Activated gamma-delta T cell treated with Interleukin-2 at 50 U/mL for 16 hours (primary cell): Measurements from ENCODE around the gene SMC3.
A peak's percentile ranks its signal among the peaks of the same experiment; 100 is the strongest.

ENCODE experiments used
- DNase-seq: peaks from one replicate; pipeline ENCODE4 v3.0.0-alpha.2; 2020

The SMC3 gene

DNA sequence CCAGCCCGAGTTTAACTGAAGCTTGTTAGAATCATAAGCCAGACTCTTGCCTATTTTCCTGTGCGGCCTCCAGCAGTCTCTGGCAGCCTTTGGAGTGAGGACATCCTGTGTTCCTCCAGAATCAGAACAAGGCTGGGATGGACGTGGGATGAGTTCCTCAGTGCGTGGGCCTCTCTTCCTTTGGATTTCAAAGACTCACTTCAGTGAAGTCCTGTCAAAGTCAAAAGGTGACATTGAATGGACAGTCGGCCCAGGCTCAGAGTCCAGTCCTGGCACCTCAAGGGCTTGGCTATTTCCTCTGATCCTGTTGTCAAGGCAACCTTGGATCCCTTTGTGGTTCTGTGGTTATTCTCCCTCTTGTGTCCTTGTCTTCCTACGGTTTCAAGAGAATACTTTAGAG lies 21.4 kb upstream of the SMC3 start:
- no peak for DNase-seq

DNA sequence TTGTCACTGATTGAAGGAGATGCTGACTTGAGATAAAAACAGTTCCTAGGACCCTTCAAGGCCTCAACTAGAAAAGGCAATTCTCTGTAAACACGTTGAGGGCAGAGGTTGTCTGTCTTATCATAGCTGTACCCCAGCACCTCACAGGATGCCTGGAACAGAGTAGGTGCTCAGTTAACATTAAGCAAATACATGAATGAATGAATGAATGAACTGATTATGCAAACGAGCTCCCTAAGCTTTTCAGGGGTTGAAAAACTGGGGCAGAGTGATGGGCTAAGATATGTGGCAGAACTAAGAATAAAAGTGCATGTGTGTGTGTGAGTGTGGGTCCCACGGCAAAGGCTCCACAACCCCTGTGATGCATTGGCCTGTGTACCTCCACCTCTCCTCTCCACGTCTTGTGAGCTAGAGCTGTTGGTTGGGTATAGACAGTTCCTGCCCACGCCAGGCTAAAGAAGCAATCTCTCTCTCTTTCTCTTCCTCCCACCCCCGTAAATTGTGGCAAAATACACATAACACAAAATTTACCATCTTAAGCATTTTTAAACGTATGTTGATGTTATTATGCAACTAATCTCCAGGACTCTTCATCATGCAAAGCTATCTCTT lies 20.9 kb upstream of the SMC3 start:
- DNase-seq: no peak

GRCh38 chr10:110547139-110547761 lies 20.2 kb upstream of the SMC3 start:
- no peak for DNase-seq

- no peak for DNase-seq
Measured at GRCh38 chr10:110548002-110548401, 19.5 kb upstream of the SMC3 start.

DNA sequence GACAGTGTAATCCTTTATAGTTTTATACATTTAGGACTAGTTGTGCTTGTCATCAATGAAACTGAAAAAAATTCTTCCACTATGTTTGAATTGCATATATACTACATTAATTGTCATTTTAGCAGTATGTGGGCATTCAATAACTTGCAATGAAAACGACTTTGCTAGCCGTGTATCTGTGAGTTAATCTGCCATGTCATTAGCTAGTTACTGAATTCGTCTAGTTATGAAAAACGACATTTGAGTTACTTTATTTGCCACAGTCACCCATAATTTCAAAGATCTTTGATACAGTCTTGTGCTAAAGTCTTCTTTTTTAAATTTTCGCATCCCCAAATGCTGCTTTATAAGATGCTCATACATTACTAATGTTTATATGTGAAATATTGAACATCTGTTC lies 18.3 kb upstream of the SMC3 start:
- no peak for DNase-seq

GRCh38 chr10:110553905-110554304 lies 13.6 kb upstream of the SMC3 start:
- no peak for DNase-seq

GRCh38 chr10:110556296-110556695 lies 11.2 kb upstream of the SMC3 start:
- no peak for DNase-seq

DNA sequence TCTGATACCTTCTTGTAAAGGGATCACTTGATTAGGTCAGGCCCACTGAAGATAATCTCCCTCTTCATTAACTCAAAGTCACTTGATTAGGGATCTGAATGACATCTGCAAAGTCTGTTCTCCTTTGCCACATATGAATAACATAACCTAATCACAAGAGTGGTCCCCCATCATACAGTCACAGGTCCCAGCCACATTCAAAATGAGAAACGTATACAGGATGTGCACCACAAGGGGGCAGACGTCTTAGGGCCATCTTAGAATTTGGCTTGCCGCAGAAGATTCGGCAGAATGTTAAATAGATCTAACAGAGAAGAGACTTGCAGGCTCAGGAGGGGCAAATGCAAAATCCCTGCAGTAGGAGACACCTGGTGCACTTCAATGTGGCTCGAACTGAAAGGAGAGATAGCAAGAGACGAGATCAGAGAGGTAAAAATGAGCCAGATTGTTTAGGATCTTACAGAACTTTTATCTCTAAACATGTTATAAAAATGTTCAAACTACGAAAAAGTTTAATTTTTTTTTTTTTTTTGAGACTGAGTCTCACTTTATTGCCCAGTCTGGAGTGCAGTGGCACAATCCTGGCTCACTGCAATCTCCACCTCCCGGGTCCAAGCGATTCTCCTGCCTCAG lies 10.4 kb upstream of the SMC3 start:
- DNase-seq: peak; percentile 67

DNA sequence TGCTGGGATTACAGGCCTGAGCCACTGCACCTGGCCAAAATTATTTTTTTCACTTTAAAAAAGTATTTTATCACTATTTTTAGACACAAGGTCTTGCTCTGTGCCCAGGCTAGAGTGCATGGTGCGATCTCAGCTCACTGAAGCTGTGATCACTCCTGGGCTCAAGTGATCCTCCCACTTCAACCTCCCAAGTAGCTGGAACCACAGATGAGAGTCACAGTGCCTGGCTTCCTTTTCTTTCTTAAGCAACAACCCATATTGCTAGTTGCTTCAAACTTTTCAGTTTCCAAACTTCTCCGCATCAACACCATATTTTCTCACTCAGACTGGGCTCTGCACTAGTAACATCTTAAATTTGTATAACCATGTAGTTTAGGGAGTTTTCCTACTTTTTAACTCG lies 9.5 kb upstream of the SMC3 start:
- DNase-seq: no peak

DNA sequence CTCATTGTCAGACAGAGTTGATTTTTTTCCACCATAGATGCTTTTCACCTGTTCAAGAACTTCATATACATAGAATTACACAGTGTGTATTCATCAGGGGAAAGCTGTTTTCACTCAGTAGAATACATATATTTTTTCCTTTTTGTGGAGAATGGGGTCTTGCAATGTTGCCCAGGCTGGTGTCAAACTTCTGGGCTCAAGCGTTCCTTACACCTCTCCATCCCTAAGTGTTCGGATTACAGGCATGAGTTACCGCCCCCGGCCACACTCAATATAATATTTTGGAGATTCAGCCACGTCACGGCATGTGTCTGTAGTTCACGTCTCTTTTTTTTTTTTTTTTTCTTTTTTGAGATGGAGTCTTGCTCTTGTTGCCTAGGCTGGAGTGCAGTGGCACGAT lies 7.5 kb upstream of the SMC3 start:
- no peak for DNase-seq

DNA sequence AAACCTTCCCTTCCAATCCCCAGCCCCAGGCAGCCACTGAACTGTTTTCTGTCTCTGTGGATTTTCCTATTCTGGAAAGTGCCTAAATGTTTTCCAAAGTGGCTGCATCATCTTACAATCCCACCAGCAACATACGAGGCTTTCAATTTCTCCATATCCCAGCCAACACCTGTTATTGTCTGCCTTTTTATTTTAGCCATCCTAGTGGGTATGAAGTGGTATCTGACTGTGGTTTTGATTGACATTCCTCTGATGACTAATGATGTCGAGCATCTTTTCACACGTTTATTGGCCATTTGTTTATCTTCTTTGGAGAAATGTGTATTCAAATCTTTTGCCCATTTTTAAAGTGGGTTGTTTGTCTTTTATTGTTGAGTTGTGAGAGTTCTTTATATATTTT lies 6.2 kb upstream of the SMC3 start:
- DNase-seq: no peak

- no peak for DNase-seq
Measured at GRCh38 chr10:110562348-110562747, 5.1 kb upstream of the SMC3 start.

DNA sequence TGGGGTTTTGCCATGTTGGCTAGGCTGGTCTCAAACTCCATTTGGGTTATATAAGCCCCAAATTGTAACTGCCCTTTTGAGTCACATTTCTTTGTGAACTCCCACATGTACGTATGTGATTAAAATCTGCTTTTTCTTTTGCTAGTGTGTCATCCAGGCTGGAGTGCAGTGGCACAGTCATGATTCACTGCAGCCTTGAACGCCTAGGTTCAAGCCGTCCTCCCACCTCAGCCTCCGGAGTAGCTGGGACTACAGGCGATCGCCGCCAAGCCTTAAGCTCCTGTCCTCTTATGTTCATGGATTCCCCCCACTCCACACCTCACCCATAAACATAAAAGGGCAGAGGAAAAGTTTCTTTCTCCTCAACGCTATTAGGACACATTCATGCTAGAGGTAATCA lies 4.4 kb upstream of the SMC3 start:
- no peak for DNase-seq

DNA sequence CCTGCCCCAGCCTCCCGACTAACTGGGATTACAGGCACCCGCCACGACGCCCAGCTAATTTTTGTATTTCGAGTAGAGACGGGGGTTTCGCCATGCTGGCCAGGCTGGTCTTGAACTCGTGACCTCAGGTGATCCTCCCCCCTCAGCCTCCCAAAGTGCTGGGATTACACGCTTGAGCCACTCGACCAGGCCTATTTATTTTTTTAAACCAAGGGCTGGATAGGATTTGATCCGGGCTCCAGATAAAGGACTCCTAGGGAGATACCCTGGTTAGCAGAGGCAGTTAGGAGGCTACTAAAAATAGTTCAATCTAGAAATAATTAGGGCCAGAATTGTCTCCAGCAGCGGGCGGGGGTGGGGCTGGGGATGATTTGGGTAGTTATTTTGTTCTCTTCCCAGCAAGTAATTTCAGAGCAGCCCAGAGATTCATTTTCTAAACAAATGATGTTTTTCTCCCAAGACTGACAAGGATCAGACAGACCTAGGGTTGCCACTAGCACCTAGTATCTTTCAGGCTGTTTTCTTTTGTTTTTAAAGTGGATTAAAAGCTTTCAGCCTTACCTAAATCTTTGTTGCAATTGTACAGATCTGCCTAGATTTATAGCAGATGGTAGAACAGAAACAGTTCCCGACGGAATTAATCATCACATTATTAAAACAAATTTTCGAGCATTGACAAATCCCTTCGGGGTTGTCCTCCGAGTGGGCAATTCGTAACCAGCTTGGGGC lies 859 bp upstream of the SMC3 start:
- DNase-seq: no peak

GRCh38 chr10:110568055-110568735 lies 700 bp downstream of the SMC3 start:
- DNase-seq: peak; percentile 51

DNA sequence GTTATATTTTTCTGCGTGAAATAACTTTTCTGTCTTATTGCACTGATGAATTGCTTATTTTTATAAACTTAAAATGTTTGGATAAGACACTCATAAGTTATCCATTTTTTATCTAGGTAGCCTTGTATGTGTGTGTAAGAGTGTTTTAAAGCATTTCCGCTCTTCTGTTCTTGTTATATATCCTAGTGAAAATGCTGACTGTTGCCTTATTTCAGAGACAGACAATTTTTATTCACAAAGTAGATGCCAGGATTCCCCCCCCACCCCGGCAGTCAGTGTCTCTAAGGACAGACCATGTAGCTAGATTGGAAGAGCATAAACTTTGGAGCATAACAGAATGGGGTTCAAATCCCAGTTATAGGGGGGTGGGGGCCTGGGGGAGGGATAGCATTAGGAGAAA lies 1.6 kb downstream of the SMC3 start:
- DNase-seq: no peak

- DNase-seq: no peak
Measured at GRCh38 chr10:110569736-110570135, 2.2 kb downstream of the SMC3 start.

DNA sequence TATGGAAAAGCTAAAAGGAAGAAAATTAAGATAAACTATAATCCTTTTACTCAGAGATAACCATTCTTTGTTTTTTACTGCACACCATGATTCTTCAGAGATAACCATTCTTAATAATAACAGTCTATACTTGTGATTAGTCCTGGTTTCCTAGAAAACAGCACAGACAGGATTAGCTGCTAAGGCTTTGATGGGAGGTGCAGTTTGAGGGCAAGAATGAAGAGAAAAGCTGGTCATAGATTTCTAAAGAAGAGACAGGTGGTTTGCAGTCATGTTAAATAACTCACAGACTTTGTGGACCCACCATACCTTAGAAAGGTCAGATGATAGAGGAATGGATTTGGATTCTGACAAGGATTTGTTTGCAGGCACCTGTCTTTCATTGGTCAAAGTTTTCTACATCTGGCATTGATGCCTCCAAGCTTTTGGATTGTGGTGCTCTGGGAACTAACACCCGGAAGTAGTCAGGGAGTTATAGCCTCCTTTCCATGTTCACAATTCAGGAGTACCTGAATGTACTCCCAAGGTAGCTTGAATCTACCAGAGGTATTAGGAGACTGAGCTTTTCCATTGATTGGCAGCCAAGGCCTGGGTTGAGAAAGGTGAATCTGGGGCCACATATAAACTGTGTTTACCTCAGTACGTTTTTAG lies 3.7 kb downstream of the SMC3 start:
- no peak for DNase-seq

DNA sequence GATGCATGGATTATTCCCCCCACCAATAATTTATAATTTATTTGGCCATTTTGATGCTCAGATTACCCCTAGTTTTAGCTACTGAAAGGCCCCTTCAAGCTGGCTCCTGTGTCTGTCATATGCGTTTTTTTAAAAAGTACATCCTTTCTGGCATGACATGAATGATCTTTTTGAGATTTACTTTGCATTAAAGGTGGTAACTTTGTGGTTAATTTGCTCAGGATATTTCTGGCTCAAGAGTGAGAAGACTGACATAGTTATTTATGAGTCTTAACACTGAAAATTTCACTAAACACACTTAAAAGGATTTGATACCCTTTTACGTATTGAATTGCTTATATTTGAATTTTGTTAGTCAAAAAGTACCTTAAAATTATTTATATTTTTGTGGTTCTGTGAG lies 5.4 kb downstream of the SMC3 start:
- DNase-seq: no peak

GRCh38 chr10:110574420-110574819 lies 6.9 kb downstream of the SMC3 start:
- no peak for DNase-seq

DNA sequence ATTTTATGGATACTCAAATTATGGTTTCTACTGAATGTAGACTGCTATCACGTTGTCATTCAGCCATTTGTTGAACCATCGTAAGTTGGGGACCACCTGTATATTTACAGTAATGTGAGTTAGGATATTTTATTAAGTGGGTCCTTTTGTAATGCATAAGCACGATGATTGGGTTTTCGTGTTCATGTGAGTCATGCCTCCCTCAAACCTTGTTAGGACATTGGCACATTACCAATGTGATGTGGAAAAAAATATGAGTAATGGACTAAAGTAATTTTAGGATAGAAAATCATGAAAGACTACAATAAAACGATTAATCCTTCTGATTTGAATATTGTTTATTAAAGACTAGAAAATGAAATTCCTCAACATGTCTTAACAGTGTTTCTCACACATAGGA lies 8.7 kb downstream of the SMC3 start:
- DNase-seq: no peak

GRCh38 chr10:110577056-110577455 lies 9.6 kb downstream of the SMC3 start:
- DNase-seq: no peak

DNA sequence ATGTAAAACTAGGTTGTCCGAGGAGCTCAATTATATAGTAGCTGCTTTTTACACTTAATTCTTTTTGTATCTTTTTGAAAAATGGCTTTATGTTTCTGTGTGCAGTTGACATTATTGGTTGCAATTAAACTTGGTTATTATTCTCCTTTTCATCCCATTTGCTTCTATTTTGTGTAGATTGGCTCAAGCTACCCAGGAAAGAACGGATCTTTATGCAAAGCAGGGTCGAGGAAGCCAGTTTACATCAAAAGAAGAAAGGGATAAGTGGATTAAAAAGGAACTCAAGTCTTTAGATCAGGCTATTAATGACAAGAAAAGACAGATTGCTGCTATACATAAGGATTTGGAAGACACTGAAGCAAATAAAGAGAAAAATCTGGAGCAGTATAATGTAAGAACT lies 16.5 kb downstream of the SMC3 start:
- no peak for DNase-seq
